Measurements from ENCODE around the gene RAB14. TPM values are rescaled to one million over a fixed set of nuclear protein-coding genes. Genes with fewer than 3 reads are reported as not detected.

RAB14 gene
- total RNA-seq, 1 experiment from 2014 or later = 82.6 TPM

DNA sequence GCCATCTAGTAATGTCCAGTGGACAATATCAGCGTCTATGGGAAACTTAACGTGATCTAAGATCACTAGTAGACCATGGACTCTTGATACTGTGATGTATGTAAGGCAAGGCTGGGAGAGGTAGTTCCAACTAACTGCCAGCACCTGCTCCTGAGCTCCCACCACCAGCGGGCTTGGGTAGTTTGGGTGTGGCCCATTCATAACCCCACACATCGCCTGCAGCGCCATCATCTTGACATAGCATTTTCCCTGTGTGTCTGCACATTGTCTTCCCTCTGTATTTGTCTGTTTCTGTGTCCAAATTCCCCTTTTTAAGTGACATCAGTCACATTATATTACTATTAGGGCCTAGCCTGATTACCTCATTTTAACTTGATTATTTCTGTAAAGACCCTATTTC is 38.2 kb upstream of the RAB14 start:
- no peak overlapping the region for H2AFZ ChIP-seq
- peaks cover 12% of the 10 kb centered on the region for H3K4me1 ChIP-seq (replicated peaks; ENCODE audit: insufficient read depth)
- H3K79me2 ChIP-seq (ENCODE audit: low read depth) = no peaks in the 10 kb centered on the region
- no peaks in the 10 kb centered on the region for H3K9me2 ChIP-seq (ENCODE audit: insufficient read depth)
- CTCF ChIA-PET = no interaction called here
- no peak overlapping the region for H3K4me2 ChIP-seq
- peaks cover 12% of the 10 kb centered on the region for H3F3A ChIP-seq (ENCODE audit: insufficient read depth, low read depth)
- H3K27me3 ChIP-seq (ENCODE audit: insufficient read depth, low read depth) = no peaks in the 10 kb centered on the region
- H3K27ac ChIP-seq = no peak overlapping the region
- intact Hi-C loops (cut with micrococcal nuclease; ENCODE audit: unreplicated experiment) = no loop called here
- H4K20me1 ChIP-seq (ENCODE audit: insufficient read depth) = no peaks in the 10 kb centered on the region
- TF ChIP-seq, protein P1, sequence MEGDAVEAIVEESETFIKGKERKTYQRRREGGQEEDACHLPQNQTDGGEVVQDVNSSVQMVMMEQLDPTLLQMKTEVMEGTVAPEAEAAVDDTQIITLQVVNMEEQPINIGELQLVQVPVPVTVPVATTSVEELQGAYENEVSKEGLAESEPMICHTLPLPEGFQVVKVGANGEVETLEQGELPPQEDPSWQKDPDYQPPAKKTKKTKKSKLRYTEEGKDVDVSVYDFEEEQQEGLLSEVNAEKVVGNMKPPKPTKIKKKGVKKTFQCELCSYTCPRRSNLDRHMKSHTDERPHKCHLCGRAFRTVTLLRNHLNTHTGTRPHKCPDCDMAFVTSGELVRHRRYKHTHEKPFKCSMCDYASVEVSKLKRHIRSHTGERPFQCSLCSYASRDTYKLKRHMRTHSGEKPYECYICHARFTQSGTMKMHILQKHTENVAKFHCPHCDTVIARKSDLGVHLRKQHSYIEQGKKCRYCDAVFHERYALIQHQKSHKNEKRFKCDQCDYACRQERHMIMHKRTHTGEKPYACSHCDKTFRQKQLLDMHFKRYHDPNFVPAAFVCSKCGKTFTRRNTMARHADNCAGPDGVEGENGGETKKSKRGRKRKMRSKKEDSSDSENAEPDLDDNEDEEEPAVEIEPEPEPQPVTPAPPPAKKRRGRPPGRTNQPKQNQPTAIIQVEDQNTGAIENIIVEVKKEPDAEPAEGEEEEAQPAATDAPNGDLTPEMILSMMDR (conservative IDR thresholded peaks at IDR 0.05) = no peak
- no peak for TF ChIP-seq EZH2 (IDR thresholded peaks at IDR 0.05; ENCODE audit: low read depth)
- POLR2A ChIA-PET (ENCODE audit: unreplicated experiment) = no interaction called here
- BruUV-seq (replicated peaks) = no TSS peak
- no peaks in the 10 kb centered on the region for H3K9me3 ChIP-seq (ENCODE audit: insufficient read depth, low read depth)
- H3K4me3 ChIP-seq = no peak overlapping the region
- H3K36me3 ChIP-seq (ENCODE audit: low read depth) = no peaks in the 10 kb centered on the region
- no peak for DNase-seq

DNA sequence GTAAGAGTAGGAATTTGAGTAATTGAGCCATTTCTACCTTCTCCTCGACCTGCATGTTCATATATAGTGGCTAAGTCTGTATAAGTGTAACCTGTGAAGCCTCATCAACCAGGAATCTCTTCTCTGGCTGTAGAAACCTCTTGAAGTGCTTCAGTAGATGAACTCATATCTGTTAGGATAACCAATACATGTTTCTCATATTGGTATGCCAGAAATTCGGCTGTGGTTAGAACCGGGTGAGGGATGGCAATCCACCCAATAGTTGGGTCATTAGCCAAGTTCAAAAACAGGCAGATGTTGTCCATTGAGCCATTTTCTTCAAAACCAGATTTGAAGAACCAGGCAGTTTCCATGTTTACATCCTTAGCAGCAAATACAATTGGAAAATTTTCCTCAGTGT is 37.4 kb upstream of the RAB14 start:
- H3K4me2 ChIP-seq = no peak overlapping the region
- TF ChIP-seq, protein P1 (conservative IDR thresholded peaks at IDR 0.05) = no peak
- TF ChIP-seq EZH2 (IDR thresholded peaks at IDR 0.05; ENCODE audit: low read depth) = no peak
- no peaks in the 10 kb centered on the region for H4K20me1 ChIP-seq (ENCODE audit: insufficient read depth)
- ChIA-PET CTCF (no interaction called here), POLR2A (ENCODE audit: unreplicated experiment) (no interaction called here)
- H3K79me2 ChIP-seq (ENCODE audit: low read depth) = no peaks in the 10 kb centered on the region
- H3K36me3 ChIP-seq (ENCODE audit: low read depth) = no peaks in the 10 kb centered on the region
- H3K4me1 ChIP-seq (replicated peaks; ENCODE audit: insufficient read depth) = peaks cover 20% of the 10 kb centered on the region
- H3K27ac ChIP-seq = no peak overlapping the region
- H3K27me3 ChIP-seq (ENCODE audit: insufficient read depth, low read depth) = no peaks in the 10 kb centered on the region
- DNase-seq = no peak
- BruUV-seq (replicated peaks) = no TSS peak
- peaks cover 20% of the 10 kb centered on the region for H3F3A ChIP-seq (ENCODE audit: insufficient read depth, low read depth)
- H3K9me2 ChIP-seq (ENCODE audit: insufficient read depth) = no peaks in the 10 kb centered on the region
- no peak overlapping the region for H2AFZ ChIP-seq
- no peaks in the 10 kb centered on the region for H3K9me3 ChIP-seq (ENCODE audit: insufficient read depth, low read depth)
- H3K4me3 ChIP-seq = no peak overlapping the region
- intact Hi-C loops (cut with micrococcal nuclease; ENCODE audit: unreplicated experiment) = no loop called here

DNA sequence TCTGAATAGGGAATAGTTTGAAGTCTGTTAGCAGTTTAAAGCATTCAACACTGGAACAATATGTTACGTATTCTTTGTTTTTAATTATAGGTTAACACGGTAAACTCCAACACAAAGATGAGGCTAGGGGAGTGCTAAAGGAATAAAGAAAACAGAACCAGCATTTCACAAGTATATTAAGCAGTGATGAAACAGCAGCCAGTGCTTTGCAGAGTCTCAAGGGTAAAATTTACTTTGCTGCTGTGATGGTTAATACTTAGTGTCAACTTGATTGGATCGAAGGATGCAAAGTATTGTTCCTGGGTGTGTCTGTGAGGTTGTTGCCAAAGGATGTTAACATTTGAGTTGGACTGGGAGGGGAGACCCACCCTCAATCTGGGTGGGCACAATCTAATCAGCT is 36.2 kb upstream of the RAB14 start:
- H3K27ac ChIP-seq = no peak overlapping the region
- no peaks in the 10 kb centered on the region for H4K20me1 ChIP-seq (ENCODE audit: insufficient read depth)
- intact Hi-C loops (cut with micrococcal nuclease; ENCODE audit: unreplicated experiment) = no loop called here
- H3K4me3 ChIP-seq = no peak overlapping the region
- H3K36me3 ChIP-seq (ENCODE audit: low read depth) = no peaks in the 10 kb centered on the region
- H3K9me2 ChIP-seq (ENCODE audit: insufficient read depth) = no peaks in the 10 kb centered on the region
- H3K4me1 ChIP-seq (replicated peaks; ENCODE audit: insufficient read depth) = peaks cover 31% of the 10 kb centered on the region
- H3K9me3 ChIP-seq (ENCODE audit: insufficient read depth, low read depth) = no peaks in the 10 kb centered on the region
- BruUV-seq (replicated peaks) = no TSS peak
- H2AFZ ChIP-seq = no peak overlapping the region
- peaks cover 31% of the 10 kb centered on the region for H3F3A ChIP-seq (ENCODE audit: insufficient read depth, low read depth)
- POLR2A ChIA-PET (ENCODE audit: unreplicated experiment) = no interaction called here
- DNase-seq = no peak
- CTCF ChIA-PET = no interaction called here
- TF ChIP-seq, protein P1 (conservative IDR thresholded peaks at IDR 0.05) = no peak
- TF ChIP-seq EZH2 (IDR thresholded peaks at IDR 0.05; ENCODE audit: low read depth) = no peak
- H3K4me2 ChIP-seq = no peak overlapping the region
- H3K79me2 ChIP-seq (ENCODE audit: low read depth) = no peaks in the 10 kb centered on the region
- no peaks in the 10 kb centered on the region for H3K27me3 ChIP-seq (ENCODE audit: insufficient read depth, low read depth)
